ENCODE data around the gene MGAT2. TPM values are rescaled to one million over a fixed set of nuclear protein-coding genes. Genes with fewer than 3 reads are reported as not detected.
"Not testable (repeated sequence)": the region's sequence is repeated elsewhere in the genome, so short reads cannot be mapped to it uniquely, and the experiment has no call there.

MGAT2 gene
- total and polyA plus RNA-seq, 7 experiments from 2014 or later: 16.5 to 69.3 (median 26.3) TPM

GRCh38 chr14:49582113-49582977 lies 38.3 kb upstream of the MGAT2 start:
- no peak overlapping the region for H3K27ac ChIP-seq (ENCODE audit: low read depth, low read length)
- intact Hi-C loops (cut with micrococcal nuclease): loop anchor here (10.0 kb wide), 2 partner anchors 1512 to 1662 kb away; partner anchors contain the start of genes TMX1 (in 1 of the 2) and TRIM9 (in 1 of the 2)
- peaks cover 7 to 52% (median 43%) of the 10 kb centered on the region in 5 donors for H3K36me3 Mint-ChIP-seq

GRCh38 chr14:49583629-49584028 lies 37.0 kb upstream of the MGAT2 start:
- Histone ChIP-seq H3K36me3 (ENCODE audit: control insufficient read depth in 2 of 3, insufficient read depth in 3 of 3, low read length in 3 of 3) (peaks cover 16 to 28% (median 16%) of the 10 kb centered on the region in 3 experiments), H3K9me3 (ENCODE audit: control insufficient read depth in 2 of 3, low read length in 3 of 3) (no peaks in the 10 kb centered on the region), H3K27me3 (ENCODE audit: control insufficient read depth in 2 of 2, insufficient read depth in 2 of 2, low read length in 2 of 2) (no peaks in the 10 kb centered on the region), H3K4me3 (ENCODE audit: low read length) (peak overlapping the region; percentile 98), H3K27ac (ENCODE audit: low read depth, low read length) (peak overlapping the region; percentile 84), H3K4me1 (ENCODE audit: control insufficient read depth in 2 of 2, insufficient read depth in 2 of 2, low read length in 2 of 2) (peaks cover 19 to 21% of the 10 kb centered on the region in 2 donors)
- no peak for DNase-seq
- CTCF ChIA-PET: interaction anchor here (0.6 kb wide), 1 partner anchor 161 kb away, joined by 3 read pairs; no protein-coding TSS in a partner anchor
- POLR2A ChIA-PET: interaction anchor here (0.6 to 6.6 kb wide), 2 partner anchors 39 to 52 kb away, joined by 4 to 137 read pairs; partner anchors contain the start of genes MGAT2 and RPL36AL
- H3K9me3 Mint-ChIP-seq: peaks cover 0 to 12% (median 0%) of the 10 kb centered on the region in 11 donors
- H3K4me1 Mint-ChIP-seq: peaks cover 37 to 74% (median 67%) of the 10 kb centered on the region in 7 donors
- peak overlapping the region; percentile 87 to 100 (median 94) for H3K4me3 Mint-ChIP-seq
- no peak for ATAC-seq
- peak overlapping the region in 7 of 9 donors; percentile 71 to 100 (median 98) for H3K27ac Mint-ChIP-seq
- peaks cover 7 to 44% (median 36%) of the 10 kb centered on the region in 5 donors for H3K36me3 Mint-ChIP-seq
- H3K27me3 Mint-ChIP-seq: peaks cover 0 to 5% (median 0%) of the 10 kb centered on the region in 5 donors
- intact Hi-C loops (cut with micrococcal nuclease): loop anchor here (10.0 kb wide), 2 partner anchors 1511 to 1661 kb away; partner anchors contain the start of genes TMX1 (in 1 of the 2) and TRIM9 (in 1 of the 2)

More at GRCh38 chr14:49582113-49582977, 38.3 kb upstream of the MGAT2 start:
- no peak overlapping the region for H3K4me3 ChIP-seq (ENCODE audit: low read length)
- peaks cover 37 to 82% (median 73%) of the 10 kb centered on the region in 7 donors for H3K4me1 Mint-ChIP-seq
- POLR2A ChIA-PET: interaction anchor here (0.6 to 6.6 kb wide), 2 partner anchors 40 to 280 kb away, joined by 4 to 137 read pairs; partner anchors contain the start of genes MGAT2 and RPL36AL
- peaks cover 19 to 21% of the 10 kb centered on the region in 2 donors for H3K4me1 ChIP-seq (ENCODE audit: control insufficient read depth in 2 of 2, insufficient read depth in 2 of 2, low read length in 2 of 2)
- H3K9me3 ChIP-seq (ENCODE audit: control insufficient read depth in 2 of 3, low read length in 3 of 3): no peaks in the 10 kb centered on the region
- H3K27me3 ChIP-seq (ENCODE audit: control insufficient read depth in 2 of 2, insufficient read depth in 2 of 2, low read length in 2 of 2): no peaks in the 10 kb centered on the region
- CTCF ChIA-PET: no interaction called here
- H3K27ac Mint-ChIP-seq: peak overlapping the region in 8 of 9 donors; percentile 5 to 100 (median 67)
- ATAC-seq: no peak
- peaks cover 16 to 33% (median 16%) of the 10 kb centered on the region in 3 experiments for H3K36me3 ChIP-seq (ENCODE audit: control insufficient read depth in 2 of 3, insufficient read depth in 3 of 3, low read length in 3 of 3)
- peaks cover 0 to 5% (median 0%) of the 10 kb centered on the region in 5 donors for H3K27me3 Mint-ChIP-seq
- DNase-seq: peak in 1 of 9 donors; percentile 25
- H3K4me3 Mint-ChIP-seq: peak overlapping the region in 8 of 10 donors; percentile 10 to 100 (median 92)
- peaks cover 0 to 12% (median 0%) of the 10 kb centered on the region in 11 donors for H3K9me3 Mint-ChIP-seq

- peak overlapping the region; percentile 87 to 100 (median 94) for H3K4me3 Mint-ChIP-seq
- peak overlapping the region; percentile 84 for H3K27ac ChIP-seq (ENCODE audit: low read depth, low read length)
- H3K36me3 Mint-ChIP-seq: peaks cover 7 to 44% (median 36%) of the 10 kb centered on the region in 5 donors
- intact Hi-C loops (cut with micrococcal nuclease): loop anchor here (10.0 kb wide), 2 partner anchors 1511 to 1661 kb away; partner anchors contain the start of genes TMX1 (in 1 of the 2) and TRIM9 (in 1 of the 2)
- POLR2A ChIA-PET: interaction anchor here (4.8 to 6.6 kb wide), 2 partner anchors 12 to 38 kb away, joined by 102 to 137 read pairs; partner anchors contain the start of genes LRR1, MGAT2 and RPL36AL
- DNase-seq (no peak), ATAC-seq (no peak)
- H3K4me3 ChIP-seq (ENCODE audit: low read length): peak overlapping the region; percentile 98
- CTCF ChIA-PET: no interaction called here
- no peaks in the 10 kb centered on the region for H3K27me3 ChIP-seq (ENCODE audit: control insufficient read depth in 2 of 2, insufficient read depth in 2 of 2, low read length in 2 of 2)
- H3K27me3 Mint-ChIP-seq: peaks cover 0 to 5% (median 0%) of the 10 kb centered on the region in 5 donors
- H3K4me1 Mint-ChIP-seq: peaks cover 37 to 74% (median 62%) of the 10 kb centered on the region in 7 donors
- peak overlapping the region in 8 of 9 donors; percentile 71 to 100 (median 98) for H3K27ac Mint-ChIP-seq
- H3K36me3 ChIP-seq (ENCODE audit: control insufficient read depth in 2 of 3, insufficient read depth in 3 of 3, low read length in 3 of 3): peaks cover 16 to 28% (median 16%) of the 10 kb centered on the region in 3 experiments
- no peaks in the 10 kb centered on the region for H3K9me3 ChIP-seq (ENCODE audit: control insufficient read depth in 2 of 3, low read length in 3 of 3)
- H3K9me3 Mint-ChIP-seq: peaks cover 0 to 12% (median 0%) of the 10 kb centered on the region in 11 donors
- H3K4me1 ChIP-seq (ENCODE audit: control insufficient read depth in 2 of 2, insufficient read depth in 2 of 2, low read length in 2 of 2): peaks cover 19 to 21% of the 10 kb centered on the region in 2 donors
Observed at GRCh38 chr14:49584058-49584457, 36.5 kb upstream of the MGAT2 start.

DNA sequence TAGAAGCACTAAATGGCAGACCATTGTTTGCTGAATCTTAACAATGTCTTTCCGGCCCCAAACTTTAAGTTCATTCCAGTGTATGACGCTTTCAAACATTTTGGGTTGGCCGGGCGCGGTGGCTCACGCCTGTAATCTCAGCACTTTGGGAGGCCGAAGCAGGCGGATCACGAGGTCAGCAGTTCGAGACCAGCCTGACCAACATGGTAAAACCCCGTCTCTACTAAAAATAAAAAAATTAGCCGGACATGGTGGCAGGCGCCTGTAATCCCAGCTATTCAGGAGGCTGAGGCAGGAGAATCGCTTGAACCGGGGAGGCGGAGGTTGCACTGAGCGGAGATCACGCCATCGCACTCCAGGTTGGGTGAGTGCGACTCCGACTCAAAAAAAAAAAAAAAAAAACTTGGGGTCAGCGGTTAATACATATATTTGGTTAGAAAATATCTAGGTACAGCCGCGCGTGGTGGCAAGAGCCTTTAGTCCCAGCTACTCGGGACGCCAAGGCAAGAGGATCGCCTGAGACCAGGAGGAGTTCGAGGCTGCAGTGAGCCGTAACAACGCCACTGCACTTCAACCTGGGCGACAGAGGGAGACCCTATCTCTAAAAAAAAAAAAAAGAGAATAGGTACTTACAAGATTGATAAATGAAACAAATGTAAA lies 35.5 kb upstream of the MGAT2 start:
- Histone ChIP-seq H3K27ac (ENCODE audit: low read depth, low read length) (peak overlapping the region; percentile 84), H3K4me1 (ENCODE audit: control insufficient read depth in 2 of 2, insufficient read depth in 2 of 2, low read length in 2 of 2) (peaks cover 19 to 21% of the 10 kb centered on the region in 2 donors), H3K36me3 (ENCODE audit: control insufficient read depth in 2 of 3, insufficient read depth in 3 of 3, low read length in 3 of 3) (peaks cover 16 to 28% (median 16%) of the 10 kb centered on the region in 3 experiments), H3K4me3 (ENCODE audit: low read length) (peak overlapping the region; percentile 98)
- Mint-ChIP-seq H3K9me3 (peaks cover 0 to 12% (median 0%) of the 10 kb centered on the region in 11 donors), H3K36me3 (peaks cover 7 to 41% (median 34%) of the 10 kb centered on the region in 5 donors), H3K27ac (peak overlapping the region; percentile 90 to 100 (median 98)), H3K4me1 (peaks cover 34 to 63% (median 52%) of the 10 kb centered on the region in 7 donors), H3K4me3 (peak overlapping the region; percentile 87 to 100 (median 94))
- not testable (repeated sequence) for H3K27me3 Mint-ChIP-seq; DNase-seq; ATAC-seq; H3K9me3 ChIP-seq (ENCODE audit: control insufficient read depth in 2 of 3, low read length in 3 of 3); H3K27me3 ChIP-seq (ENCODE audit: control insufficient read depth in 2 of 2, insufficient read depth in 2 of 2, low read length in 2 of 2)
- ChIA-PET POLR2A (interaction anchor here (0.7 to 6.6 kb wide), 12 partner anchors 11 to 532 kb away, joined by 3 to 137 read pairs (median 7); partner anchors contain the start of genes DNAAF2, KLHDC2, LRR1 and MGAT2), CTCF (interaction anchor here (0.6 to 2.0 kb wide), 4 partner anchors 17 to 688 kb away, joined by 3 to 6 read pairs (median 4); no protein-coding TSS in a partner anchor)
- intact Hi-C loops (cut with micrococcal nuclease): loop anchor here (5.0 to 10.0 kb wide), 4 partner anchors 727 to 1660 kb away; partner anchors contain the start of genes MAP4K5 (in 2 of the 2), DMAC2L (in 1 of the 2), L2HGDH (in 1 of the 2) and TMX1 (in 1 of the 2)

GRCh38 chr14:49585803-49586672 lies 34.6 kb upstream of the MGAT2 start, which contains the start of gene RPS29:
Gene RPS29, minus strand, starts transcription at chr14:49586380. Its CDS starts 34 bp downstream, at chr14:49586346.
- H3K4me3 Mint-ChIP-seq: peak within 1 kb of the TSS; percentile 87 to 100 (median 94)
- peaks cover 0 to 12% (median 0%) of the 10 kb centered on the region in 11 donors for H3K9me3 Mint-ChIP-seq
- H3K27me3 ChIP-seq (ENCODE audit: control insufficient read depth in 2 of 2, insufficient read depth in 2 of 2, low read length in 2 of 2): no peaks in the 10 kb centered on the region
- H3K36me3 ChIP-seq (ENCODE audit: control insufficient read depth in 2 of 3, insufficient read depth in 3 of 3, low read length in 3 of 3): peaks cover 16 to 28% (median 16%) of the 10 kb centered on the region in 3 experiments
- intact Hi-C loops (cut with micrococcal nuclease): loop anchor here (1.0 to 10.0 kb wide), 18 partner anchors 12 to 1659 kb away; partner anchors contain the start of genes DMAC2L (in 2 of the 2), KLHDC2 (in 2 of the 2), L2HGDH (in 2 of the 2) and LRR1 (in 2 of the 2)
- peaks cover 0 to 5% (median 0%) of the 10 kb centered on the region in 5 donors for H3K27me3 Mint-ChIP-seq
- H3K4me3 ChIP-seq (ENCODE audit: low read length): peak within 1 kb of the TSS; percentile 98
- ChIA-PET POLR2A (interaction anchor here (0.7 to 6.6 kb wide), 20 partner anchors 10 to 1244 kb away, joined by 3 to 137 read pairs (median 5); partner anchors contain the start of genes DMAC2L, DNAAF2, KLHDC2 and L2HGDH), CTCF (interaction anchor here (0.5 to 3.5 kb wide), 10 partner anchors 9 to 1965 kb away, joined by 3 to 24 read pairs (median 5); partner anchors contain the start of genes DNAAF2, LRR1, MGAT2 and NEMF)
- DNase-seq: peak; percentile 97 to 99 (median 99)
- peak within 1 kb of the TSS; percentile 84 for H3K27ac ChIP-seq (ENCODE audit: low read depth, low read length)
- H3K9me3 ChIP-seq (ENCODE audit: control insufficient read depth in 2 of 3, low read length in 3 of 3): no peaks in the 10 kb centered on the region
- H3K27ac Mint-ChIP-seq: peak within 1 kb of the TSS; percentile 90 to 100 (median 98)
- H3K36me3 Mint-ChIP-seq: peaks cover 7 to 40% (median 32%) of the 10 kb centered on the region in 5 donors
- peaks cover 19 to 21% of the 10 kb centered on the region in 2 donors for H3K4me1 ChIP-seq (ENCODE audit: control insufficient read depth in 2 of 2, insufficient read depth in 2 of 2, low read length in 2 of 2)
- peaks cover 33 to 60% (median 46%) of the 10 kb centered on the region in 7 donors for H3K4me1 Mint-ChIP-seq
- ATAC-seq: peak; percentile 91
